Astrocyte (in vitro differentiated cells and primary cell): ENCODE measurements around the gene PROS1. TPM values are rescaled to one million over a fixed set of nuclear protein-coding genes. Genes with fewer than 3 reads are reported as not detected.

Experiments used
- DNase-seq: peaks from one replicate; pipeline ENCODE4 v3.0.0-alpha.2; 2010; ENCODE audit warnings: low read depth
- FAIRE-seq: peaks from 2 replicates; lab custom pipeline; 2011; peaks lifted over from hg19 to GRCh38; lab: Jason Lieb, UNC
- H2AFZ ChIP-seq: 2 replicates; pipeline ENCODE4 v1.6.0; 2012; ENCODE audit warnings: low read depth, low read length, inconsistent platforms
- H3K27ac ChIP-seq: 2 replicates; pipeline ENCODE4 v1.5.1; 2011; ENCODE audit warnings: low read depth, low read length, inconsistent platforms
- H3K27me3 ChIP-seq: 2 replicates; pipeline ENCODE4 v1.6.0; 2011; ENCODE audit warnings: low read length, inconsistent platforms; ENCODE audit not compliant: insufficient read depth
- H3K36me3 ChIP-seq: 2 replicates; pipeline ENCODE4 v1.5.1; 2011; ENCODE audit warnings: low read length, inconsistent platforms; ENCODE audit not compliant: insufficient read depth
- H3K4me1 ChIP-seq: 2 replicates; pipeline ENCODE4 v1.5.1; 2011; ENCODE audit warnings: low read length, inconsistent platforms; ENCODE audit not compliant: insufficient read depth
- H3K4me2 ChIP-seq: 2 replicates; pipeline ENCODE4 v1.6.0; 2012; ENCODE audit warnings: low read length, inconsistent platforms
- H3K4me3 ChIP-seq: 2 replicates; pipeline ENCODE4 v1.5.1; 2011; ENCODE audit warnings: low read depth, mild to moderate bottlenecking, low read length, inconsistent platforms; ENCODE audit not compliant: insufficient read depth
- H3K79me2 ChIP-seq: 2 replicates; pipeline ENCODE4 v1.6.0; 2012; ENCODE audit warnings: mild to moderate bottlenecking, low read length, inconsistent platforms; ENCODE audit not compliant: insufficient read depth
- H3K9ac ChIP-seq: 2 replicates; pipeline ENCODE4 v1.6.0; 2012; ENCODE audit warnings: mild to moderate bottlenecking, low read length, inconsistent platforms
- H3K9me3 ChIP-seq: 2 replicates; pipeline ENCODE4 v1.5.1; 2012; ENCODE audit warnings: low read depth, mild to moderate bottlenecking, low read length, inconsistent platforms; ENCODE audit not compliant: insufficient read depth
- H4K20me1 ChIP-seq: 2 replicates; pipeline ENCODE4 v1.6.0; 2012; ENCODE audit warnings: low read length, inconsistent platforms; ENCODE audit not compliant: insufficient read depth
- H3K27ac Mint-ChIP-seq: one replicate; pipeline ENCODE4 v1.8.0; 2021; ENCODE audit warnings: mild to moderate bottlenecking, mixed read lengths; ENCODE audit not compliant: unreplicated experiment
- H3K27me3 Mint-ChIP-seq: one replicate; pipeline ENCODE4 v1.8.0; 2021; ENCODE audit warnings: low read depth, mixed read lengths; ENCODE audit not compliant: unreplicated experiment
- H3K36me3 Mint-ChIP-seq: one replicate; pipeline ENCODE4 v1.8.0; 2021; ENCODE audit warnings: low read depth, mixed read lengths; ENCODE audit not compliant: unreplicated experiment
- H3K4me1 Mint-ChIP-seq: one replicate; pipeline ENCODE4 v1.8.0; 2021; ENCODE audit warnings: low read depth, mixed read lengths; ENCODE audit not compliant: unreplicated experiment
- H3K4me3 Mint-ChIP-seq: one replicate; pipeline ENCODE4 v1.8.0; 2021; ENCODE audit warnings: mild to moderate bottlenecking, moderate library complexity, mixed read lengths; ENCODE audit not compliant: unreplicated experiment
- H3K9me3 Mint-ChIP-seq: one replicate; pipeline ENCODE4 v1.8.0; 2021; ENCODE audit warnings: mild to moderate bottlenecking, mixed read lengths; ENCODE audit not compliant: unreplicated experiment
- EZH2 ChIP-seq: IDR thresholded peaks from 2 replicates; pipeline ENCODE4 v1.6.1; 2012; ENCODE audit warnings: mild to moderate bottlenecking, low read length, inconsistent platforms; ENCODE audit not compliant: insufficient read depth
- total RNA-seq: library from RNA; stranded (reverse); gene quantifications from 2 replicates; pipeline ENCODE4 v1.2.1, GENCODE V29; 2021
- TF ChIP-seq, protein P1 (sequence below): IDR thresholded peaks from 2 replicates; pipeline ENCODE4 v1.5.1; 2011; ENCODE audit warnings: low read depth, mild to moderate bottlenecking, inconsistent platforms, low read length, moderate library complexity; ENCODE audit not compliant: insufficient read depth

PROS1 gene
- total RNA-seq, 1 donor from 2014 or later = 13.4 TPM

DNA sequence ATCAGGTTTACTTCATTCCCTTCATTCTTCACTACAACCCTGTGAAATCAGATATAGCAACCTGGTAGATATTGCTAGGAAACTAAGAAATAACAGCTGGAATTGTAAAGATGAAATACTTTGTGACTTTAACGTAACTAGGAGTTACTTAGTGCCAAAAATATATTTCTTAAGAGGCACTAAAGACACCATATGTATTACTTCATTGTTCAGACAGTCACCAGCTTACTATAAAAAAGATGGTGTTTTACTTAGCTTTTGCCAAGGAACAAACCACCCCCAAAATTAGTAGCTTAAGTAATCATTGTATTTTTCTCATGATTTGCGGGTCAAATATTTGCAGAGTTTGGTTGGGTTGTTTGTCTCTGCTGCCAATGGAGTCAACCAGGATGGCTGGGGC, 62.5 kb downstream of the PROS1 start:
- Histone ChIP-seq H3K4me2 (no peak overlapping the region), H3K27ac (no peak overlapping the region), H3K9me3 (no peaks in the 10 kb centered on the region), H3K79me2 (no peaks in the 10 kb centered on the region), H3K9ac (no peak overlapping the region), H3K27me3 (no peaks in the 10 kb centered on the region), H3K36me3 (no peaks in the 10 kb centered on the region), H3K4me3 (no peak overlapping the region), H3K4me1 (no peaks in the 10 kb centered on the region), H2AFZ (no peak overlapping the region), H4K20me1 (no peaks in the 10 kb centered on the region)
- no peak for FAIRE-seq
- no peaks in the 10 kb centered on the region for H3K27me3 Mint-ChIP-seq
- H3K36me3 Mint-ChIP-seq = no peaks in the 10 kb centered on the region
- DNase-seq = no peak
- H3K4me3 Mint-ChIP-seq = no peak overlapping the region
- H3K4me1 Mint-ChIP-seq = no peaks in the 10 kb centered on the region
- TF ChIP-seq, protein P1, sequence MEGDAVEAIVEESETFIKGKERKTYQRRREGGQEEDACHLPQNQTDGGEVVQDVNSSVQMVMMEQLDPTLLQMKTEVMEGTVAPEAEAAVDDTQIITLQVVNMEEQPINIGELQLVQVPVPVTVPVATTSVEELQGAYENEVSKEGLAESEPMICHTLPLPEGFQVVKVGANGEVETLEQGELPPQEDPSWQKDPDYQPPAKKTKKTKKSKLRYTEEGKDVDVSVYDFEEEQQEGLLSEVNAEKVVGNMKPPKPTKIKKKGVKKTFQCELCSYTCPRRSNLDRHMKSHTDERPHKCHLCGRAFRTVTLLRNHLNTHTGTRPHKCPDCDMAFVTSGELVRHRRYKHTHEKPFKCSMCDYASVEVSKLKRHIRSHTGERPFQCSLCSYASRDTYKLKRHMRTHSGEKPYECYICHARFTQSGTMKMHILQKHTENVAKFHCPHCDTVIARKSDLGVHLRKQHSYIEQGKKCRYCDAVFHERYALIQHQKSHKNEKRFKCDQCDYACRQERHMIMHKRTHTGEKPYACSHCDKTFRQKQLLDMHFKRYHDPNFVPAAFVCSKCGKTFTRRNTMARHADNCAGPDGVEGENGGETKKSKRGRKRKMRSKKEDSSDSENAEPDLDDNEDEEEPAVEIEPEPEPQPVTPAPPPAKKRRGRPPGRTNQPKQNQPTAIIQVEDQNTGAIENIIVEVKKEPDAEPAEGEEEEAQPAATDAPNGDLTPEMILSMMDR = no peak
- TF ChIP-seq EZH2 = no peak
- H3K27ac Mint-ChIP-seq = no peak overlapping the region
- peaks cover 8% of the 10 kb centered on the region for H3K9me3 Mint-ChIP-seq

DNA sequence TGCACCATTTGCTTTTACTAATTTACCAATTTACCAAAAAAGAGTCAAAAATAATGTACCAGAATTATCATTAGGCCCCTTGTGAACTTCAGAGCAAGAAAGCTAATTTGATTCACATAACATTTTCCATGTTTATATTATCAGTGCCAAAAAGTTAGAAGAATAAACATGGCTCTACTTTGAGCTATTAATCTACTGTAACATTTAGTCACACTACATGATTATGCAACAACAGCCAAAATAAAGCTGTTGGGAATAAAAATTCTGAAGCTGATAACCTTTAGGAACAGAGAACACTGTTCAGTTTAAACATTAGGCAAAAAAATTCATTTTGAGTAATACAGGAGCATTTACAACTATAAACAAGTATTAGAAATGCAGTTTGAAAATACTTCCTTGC, 63.6 kb downstream of the PROS1 start:
- no peaks in the 10 kb centered on the region for H3K4me1 Mint-ChIP-seq
- peak; percentile 2 for DNase-seq
- H3K36me3 Mint-ChIP-seq = no peaks in the 10 kb centered on the region
- peaks cover 8% of the 10 kb centered on the region for H3K9me3 Mint-ChIP-seq
- no peak for TF ChIP-seq EZH2
- TF ChIP-seq, protein P1 = no peak
- no peak overlapping the region for H3K27ac Mint-ChIP-seq
- H3K9ac ChIP-seq = no peak overlapping the region
- H3K4me2 ChIP-seq = no peak overlapping the region
- no peaks in the 10 kb centered on the region for H3K36me3 ChIP-seq
- no peak for FAIRE-seq
- H2AFZ ChIP-seq = no peak overlapping the region
- no peaks in the 10 kb centered on the region for H3K27me3 ChIP-seq
- no peaks in the 10 kb centered on the region for H3K79me2 ChIP-seq
- no peaks in the 10 kb centered on the region for H3K9me3 ChIP-seq
- no peaks in the 10 kb centered on the region for H4K20me1 ChIP-seq
- H3K27ac ChIP-seq = no peak overlapping the region
- H3K27me3 Mint-ChIP-seq = no peaks in the 10 kb centered on the region
- H3K4me3 Mint-ChIP-seq = no peak overlapping the region
- no peak overlapping the region for H3K4me3 ChIP-seq
- H3K4me1 ChIP-seq = no peaks in the 10 kb centered on the region

DNA sequence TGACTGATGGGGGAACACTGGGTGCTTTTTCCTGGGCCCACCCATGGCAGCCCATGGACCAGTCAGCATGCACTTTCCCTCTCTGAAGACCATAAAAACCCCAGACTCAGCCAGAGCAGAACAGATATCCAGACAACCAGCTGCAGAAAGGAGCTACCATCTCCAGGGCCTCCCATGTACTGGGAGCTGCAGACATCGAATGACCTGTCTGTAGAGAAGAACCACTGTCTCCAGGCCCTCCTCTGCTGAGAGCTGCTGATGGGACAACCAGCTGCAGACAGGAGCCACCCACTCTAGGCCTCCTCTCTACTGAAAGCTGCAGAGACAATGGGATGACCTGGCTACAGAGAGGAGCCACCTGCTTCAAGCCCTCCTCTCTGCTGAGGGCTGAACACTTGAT, 66.6 kb downstream of the PROS1 start:
- Histone ChIP-seq H3K9ac (no peak overlapping the region), H3K4me3 (no peak overlapping the region), H3K36me3 (no peaks in the 10 kb centered on the region), H3K4me1 (no peaks in the 10 kb centered on the region), H3K4me2 (no peak overlapping the region), H4K20me1 (no peaks in the 10 kb centered on the region), H2AFZ (no peak overlapping the region), H3K27me3 (no peaks in the 10 kb centered on the region), H3K79me2 (no peaks in the 10 kb centered on the region), H3K9me3 (no peaks in the 10 kb centered on the region), H3K27ac (no peak overlapping the region)
- Mint-ChIP-seq H3K27me3 (no peaks in the 10 kb centered on the region), H3K4me1 (no peaks in the 10 kb centered on the region), H3K4me3 (no peak overlapping the region), H3K27ac (no peak overlapping the region), H3K9me3 (peaks cover 2% of the 10 kb centered on the region), H3K36me3 (no peaks in the 10 kb centered on the region)
- FAIRE-seq (no peak), DNase-seq (no peak)
- TF ChIP-seq, protein P1 = no peak
- no peak for TF ChIP-seq EZH2
